ENCODE data around the gene PIRT. TPM values are rescaled to one million over a fixed set of nuclear protein-coding genes. Genes with fewer than 3 reads are reported as not detected.

Gene PIRT
- total and polyA plus RNA-seq, 2 donors (not counting 1 experiment from before 2014, with no cell fraction given): not detected

DNA sequence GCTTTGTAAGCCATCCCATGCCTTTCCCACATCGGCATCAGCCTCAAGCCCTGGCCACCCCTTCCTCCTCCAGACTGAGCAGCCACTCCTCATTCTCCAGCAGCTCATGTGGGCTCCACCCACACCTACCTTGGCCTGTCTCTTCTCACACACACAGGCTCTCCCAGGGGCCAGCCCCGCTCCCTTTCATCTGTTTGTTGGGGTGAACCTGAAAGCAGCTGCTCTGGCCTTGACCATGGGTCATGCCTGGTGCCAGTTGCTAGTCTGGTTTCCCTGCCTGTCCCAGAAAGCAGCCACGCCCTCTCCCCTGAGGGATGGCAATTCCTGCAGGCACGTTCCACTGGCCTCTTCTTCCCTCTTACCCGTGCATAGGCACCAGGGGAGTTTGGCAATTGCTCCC lies 22.6 kb downstream of the PIRT start:
- ChIA-PET CTCF (interaction anchor here (0.8 kb wide), 1 partner anchor 29 kb away, joined by 3 read pairs; no protein-coding TSS in a partner anchor), POLR2A (no interaction called here)
- Histone ChIP-seq H3K4me1 (ENCODE audit: control insufficient read depth in 2 of 2, insufficient read depth in 2 of 2, low read length in 2 of 2) (no peaks in the 10 kb centered on the region), H3K9me3 (ENCODE audit: control extremely low read depth in 1 of 3, control insufficient read depth in 2 of 3, insufficient read depth in 1 of 3, low read length in 2 of 3) (no peaks in the 10 kb centered on the region), H2AFZ (ENCODE audit: insufficient read depth, low read depth, low read length, poor library complexity, severe bottlenecking) (no peak overlapping the region), H3K27ac (ENCODE audit: low read length in 2 of 2) (no peak overlapping the region), H4K20me1 (ENCODE audit: control insufficient read depth, insufficient read depth, low read length, poor library complexity, severe bottlenecking) (no peaks in the 10 kb centered on the region), H3K9ac (ENCODE audit: low read length) (no peak overlapping the region), H3K4me3 (ENCODE audit: control extremely low read depth in 1 of 5, extremely low read depth in 1 of 5, insufficient read depth in 1 of 5, low read depth in 2 of 5, low read length in 4 of 5) (no peak overlapping the region), H3K4me2 (replicated peaks; ENCODE audit: low read depth, low read length, poor library complexity, severe bottlenecking) (no peak overlapping the region), H3K79me2 (ENCODE audit: control insufficient read depth, insufficient read depth, low read length) (no peaks in the 10 kb centered on the region), H3K27me3 (replicated peaks in 1 of 4; ENCODE audit: control extremely low read depth in 1 of 4, control insufficient read depth in 3 of 4, insufficient read depth in 4 of 4, low read length in 3 of 4) (no peaks in the 10 kb centered on the region), H3K36me3 (replicated peaks in 1 of 2; ENCODE audit: control extremely low read depth in 1 of 2, control insufficient read depth in 1 of 2, extremely low read depth in 1 of 2, insufficient read depth in 2 of 2, low read length in 1 of 2) (no peaks in the 10 kb centered on the region)
- WGBS (ENCODE audit: insufficient coverage): 80% methylated on average over 4 of the region's 5 CpGs
- no peak overlapping the region for H3K27ac Mint-ChIP-seq
- H3K9me3 Mint-ChIP-seq (ENCODE audit: insufficient read depth): no peaks in the 10 kb centered on the region
- ATAC-seq (ENCODE audit: low read depth) (no peak), DNase-seq (no peak)
- H3K4me1 Mint-ChIP-seq: no peaks in the 10 kb centered on the region
- H3K27me3 Mint-ChIP-seq: peaks cover 5% of the 10 kb centered on the region
- intact Hi-C loops (cut with micrococcal nuclease): no loop called here
- TF ChIP-seq, protein P1, sequence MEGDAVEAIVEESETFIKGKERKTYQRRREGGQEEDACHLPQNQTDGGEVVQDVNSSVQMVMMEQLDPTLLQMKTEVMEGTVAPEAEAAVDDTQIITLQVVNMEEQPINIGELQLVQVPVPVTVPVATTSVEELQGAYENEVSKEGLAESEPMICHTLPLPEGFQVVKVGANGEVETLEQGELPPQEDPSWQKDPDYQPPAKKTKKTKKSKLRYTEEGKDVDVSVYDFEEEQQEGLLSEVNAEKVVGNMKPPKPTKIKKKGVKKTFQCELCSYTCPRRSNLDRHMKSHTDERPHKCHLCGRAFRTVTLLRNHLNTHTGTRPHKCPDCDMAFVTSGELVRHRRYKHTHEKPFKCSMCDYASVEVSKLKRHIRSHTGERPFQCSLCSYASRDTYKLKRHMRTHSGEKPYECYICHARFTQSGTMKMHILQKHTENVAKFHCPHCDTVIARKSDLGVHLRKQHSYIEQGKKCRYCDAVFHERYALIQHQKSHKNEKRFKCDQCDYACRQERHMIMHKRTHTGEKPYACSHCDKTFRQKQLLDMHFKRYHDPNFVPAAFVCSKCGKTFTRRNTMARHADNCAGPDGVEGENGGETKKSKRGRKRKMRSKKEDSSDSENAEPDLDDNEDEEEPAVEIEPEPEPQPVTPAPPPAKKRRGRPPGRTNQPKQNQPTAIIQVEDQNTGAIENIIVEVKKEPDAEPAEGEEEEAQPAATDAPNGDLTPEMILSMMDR (IDR thresholded peaks at IDR 0.05): no peak
- no peak for TF ChIP-seq EZH2 (IDR thresholded peaks at IDR 0.05; ENCODE audit: borderline replicate concordance, insufficient read depth, low read depth, low read length, poor library complexity, severe bottlenecking)
- no peak overlapping the region for H3K4me3 Mint-ChIP-seq

DNA sequence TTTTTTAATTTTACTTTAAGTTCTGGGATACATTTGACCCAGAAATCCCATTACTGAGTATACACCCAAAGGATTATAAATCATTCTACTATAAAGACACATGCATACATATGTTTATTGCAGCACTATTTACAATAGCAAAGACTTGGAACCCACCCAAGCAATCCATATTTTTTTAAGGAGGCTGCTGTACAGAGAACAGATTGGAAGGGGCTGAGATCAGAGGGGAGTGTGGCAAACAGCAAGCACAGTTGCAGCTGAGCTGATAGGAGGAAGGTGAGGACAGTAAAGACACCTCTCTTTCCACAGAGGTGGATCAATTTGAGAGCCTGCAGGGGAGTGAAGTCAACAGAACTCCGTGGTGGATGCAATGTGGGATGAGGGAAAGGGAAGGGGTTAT lies 23.8 kb downstream of the PIRT start:
- Histone ChIP-seq H3K4me1 (ENCODE audit: control insufficient read depth in 2 of 2, insufficient read depth in 2 of 2, low read length in 2 of 2) (no peaks in the 10 kb centered on the region), H3K4me2 (replicated peaks; ENCODE audit: low read depth, low read length, poor library complexity, severe bottlenecking) (no peak overlapping the region), H3K27me3 (replicated peaks in 1 of 4; ENCODE audit: control extremely low read depth in 1 of 4, control insufficient read depth in 3 of 4, insufficient read depth in 4 of 4, low read length in 3 of 4) (no peaks in the 10 kb centered on the region), H3K36me3 (replicated peaks in 1 of 2; ENCODE audit: control extremely low read depth in 1 of 2, control insufficient read depth in 1 of 2, extremely low read depth in 1 of 2, insufficient read depth in 2 of 2, low read length in 1 of 2) (no peaks in the 10 kb centered on the region), H4K20me1 (ENCODE audit: control insufficient read depth, insufficient read depth, low read length, poor library complexity, severe bottlenecking) (no peaks in the 10 kb centered on the region), H3K9ac (ENCODE audit: low read length) (no peak overlapping the region), H3K79me2 (ENCODE audit: control insufficient read depth, insufficient read depth, low read length) (no peaks in the 10 kb centered on the region), H3K4me3 (ENCODE audit: control extremely low read depth in 1 of 5, extremely low read depth in 1 of 5, insufficient read depth in 1 of 5, low read depth in 2 of 5, low read length in 4 of 5) (no peak overlapping the region), H3K9me3 (ENCODE audit: control extremely low read depth in 1 of 3, control insufficient read depth in 2 of 3, insufficient read depth in 1 of 3, low read length in 2 of 3) (no peaks in the 10 kb centered on the region), H2AFZ (ENCODE audit: insufficient read depth, low read depth, low read length, poor library complexity, severe bottlenecking) (no peak overlapping the region), H3K27ac (ENCODE audit: low read length in 2 of 2) (no peak overlapping the region)
- Mint-ChIP-seq H3K9me3 (ENCODE audit: insufficient read depth) (no peaks in the 10 kb centered on the region), H3K27me3 (peaks cover 5% of the 10 kb centered on the region), H3K4me1 (no peaks in the 10 kb centered on the region), H3K4me3 (no peak overlapping the region), H3K27ac (no peak overlapping the region)
- intact Hi-C loops (cut with micrococcal nuclease): no loop called here
- ChIA-PET CTCF (no interaction called here), POLR2A (no interaction called here)
- no peak for ATAC-seq (ENCODE audit: low read depth)
- no CpG with 5 or more reads among the region's 1 CpG for WGBS (ENCODE audit: insufficient coverage)
- TF ChIP-seq, protein P1 (IDR thresholded peaks at IDR 0.05): no peak
- no peak for TF ChIP-seq EZH2 (IDR thresholded peaks at IDR 0.05; ENCODE audit: borderline replicate concordance, insufficient read depth, low read depth, low read length, poor library complexity, severe bottlenecking)
- no peak for DNase-seq

Measured in B cell (primary cell).